OCI-LY1 (cell line): ENCODE data around the gene PLEK.

Source experiments
- H2AFZ ChIP-seq: fragments of 200-600 bp; sonication (generic), shearing (Covaris generic); 2 replicates; pipeline ENCODE4 v1.6.0; 2014; ENCODE audit warnings: antibody characterized with exemption, mild to moderate bottlenecking, low read length
- H3F3A ChIP-seq: fragments of 200-600 bp; sonication (generic), shearing (Covaris generic); 2 replicates; pipeline ENCODE4 v1.6.0; 2014; ENCODE audit warnings: mild to moderate bottlenecking, antibody characterized with exemption, low read length, moderate library complexity; ENCODE audit not compliant: insufficient read depth
- H3K27ac ChIP-seq: fragments of 200-600 bp; sonication (generic); 2 replicates; pipeline ENCODE4 v1.5.1; 2014; ENCODE audit warnings: low read length, mixed run types, mild to moderate bottlenecking, low read depth; ENCODE audit not compliant: poor library complexity, severe bottlenecking
- H3K27me3 ChIP-seq: fragments of 200-600 bp; sonication (generic); 2 replicates; pipeline ENCODE4 v1.6.0; 2014; ENCODE audit warnings: antibody characterized with exemption, mild to moderate bottlenecking, low read length, moderate library complexity; ENCODE audit not compliant: insufficient read depth
- H3K36me3 ChIP-seq: fragments of 200-600 bp; sonication (generic); 2 replicates; pipeline ENCODE4 v1.6.1; 2014; ENCODE audit warnings: mild to moderate bottlenecking, antibody characterized with exemption, low read length, moderate library complexity, mixed read lengths; ENCODE audit not compliant: insufficient read depth
- H3K4me1 ChIP-seq: fragments of 200-600 bp; sonication (generic); 2 replicates; pipeline ENCODE4 v1.5.1; 2014; ENCODE audit warnings: mild to moderate bottlenecking, low read length, moderate library complexity; ENCODE audit not compliant: insufficient read depth, severe bottlenecking
- H3K4me2 ChIP-seq: fragments of 200-600 bp; sonication (generic), shearing (Covaris generic); 2 replicates; pipeline ENCODE4 v1.6.1; 2014; ENCODE audit warnings: low read length
- H3K4me3 ChIP-seq: fragments of 200-600 bp; sonication (generic); 2 replicates; pipeline ENCODE4 v1.5.1; 2014; ENCODE audit warnings: low read length, low read depth, mild to moderate bottlenecking, mixed read lengths; ENCODE audit not compliant: poor library complexity, severe bottlenecking
- H3K79me2 ChIP-seq: fragments of 200-600 bp; shearing (Covaris generic); 2 replicates; pipeline ENCODE4 v1.6.1; 2016; ENCODE audit warnings: mixed run types, low read length, mixed read lengths; ENCODE audit not compliant: insufficient read depth
- H3K9ac ChIP-seq: fragments of 200-600 bp; sonication (generic), shearing (Covaris generic); 2 replicates; pipeline ENCODE4 v1.6.1; 2014; ENCODE audit warnings: mild to moderate bottlenecking, low read length, mixed read lengths
- H3K9me2 ChIP-seq: fragments of 200-600 bp; sonication (generic), shearing (Covaris generic); 2 replicates; pipeline ENCODE4 v1.6.1; 2014; ENCODE audit warnings: low read depth, mild to moderate bottlenecking, low read length, mixed read lengths
- H3K9me3 ChIP-seq: fragments of 200-600 bp; shearing (Covaris generic); 2 replicates; pipeline ENCODE4 v1.6.1; 2014; ENCODE audit warnings: low read length, mixed read lengths
- H4K20me1 ChIP-seq: fragments of 200-600 bp; sonication (generic), shearing (Covaris generic); 2 replicates; pipeline ENCODE4 v1.6.0; 2016; ENCODE audit warnings: mild to moderate bottlenecking, low read length; ENCODE audit not compliant: insufficient read depth
- EZH2 ChIP-seq: fragments of 200-600 bp; sonication (generic), shearing (Covaris generic); IDR thresholded peaks from 2 replicates; pipeline ENCODE4 v1.8.0; 2017; ENCODE audit warnings: borderline replicate concordance, mixed run types, mild to moderate bottlenecking, antibody characterized with exemption, low read length, moderate library complexity, mixed read lengths
- TF ChIP-seq, protein P1 (sequence below): fragments of 200-600 bp; sonication (generic), shearing (Covaris generic); IDR thresholded peaks from 2 replicates; pipeline ENCODE4 v1.5.1; 2017; ENCODE audit warnings: mild to moderate bottlenecking, antibody characterized with exemption, low read length, moderate library complexity, mixed read lengths

Gene PLEK

DNA sequence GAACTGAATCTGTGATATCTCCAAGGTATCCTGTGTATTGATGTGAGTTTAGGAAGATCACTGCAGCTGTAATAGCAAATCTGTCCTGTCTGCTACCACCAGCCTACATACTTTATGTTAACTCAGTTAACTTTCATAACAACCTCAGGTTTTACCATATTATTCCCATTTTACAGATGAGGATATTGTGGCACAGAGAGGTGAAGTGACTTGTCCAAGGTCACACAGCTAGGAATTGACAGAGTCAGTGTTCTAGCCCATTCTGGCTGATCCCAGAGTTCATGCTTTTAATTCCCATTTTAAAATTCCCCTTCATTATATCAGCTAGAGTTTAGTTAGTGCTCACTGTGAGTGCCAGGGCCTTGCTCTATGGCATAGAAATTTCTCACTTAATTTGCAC lies 49.4 kb downstream of the PLEK start:
- no peak overlapping the region for H3K4me3 ChIP-seq
- no peaks in the 10 kb centered on the region for H3K36me3 ChIP-seq
- H3K27me3 ChIP-seq: no peaks in the 10 kb centered on the region
- no peak overlapping the region for H3K27ac ChIP-seq
- TF ChIP-seq EZH2: no peak
- TF ChIP-seq, protein P1, sequence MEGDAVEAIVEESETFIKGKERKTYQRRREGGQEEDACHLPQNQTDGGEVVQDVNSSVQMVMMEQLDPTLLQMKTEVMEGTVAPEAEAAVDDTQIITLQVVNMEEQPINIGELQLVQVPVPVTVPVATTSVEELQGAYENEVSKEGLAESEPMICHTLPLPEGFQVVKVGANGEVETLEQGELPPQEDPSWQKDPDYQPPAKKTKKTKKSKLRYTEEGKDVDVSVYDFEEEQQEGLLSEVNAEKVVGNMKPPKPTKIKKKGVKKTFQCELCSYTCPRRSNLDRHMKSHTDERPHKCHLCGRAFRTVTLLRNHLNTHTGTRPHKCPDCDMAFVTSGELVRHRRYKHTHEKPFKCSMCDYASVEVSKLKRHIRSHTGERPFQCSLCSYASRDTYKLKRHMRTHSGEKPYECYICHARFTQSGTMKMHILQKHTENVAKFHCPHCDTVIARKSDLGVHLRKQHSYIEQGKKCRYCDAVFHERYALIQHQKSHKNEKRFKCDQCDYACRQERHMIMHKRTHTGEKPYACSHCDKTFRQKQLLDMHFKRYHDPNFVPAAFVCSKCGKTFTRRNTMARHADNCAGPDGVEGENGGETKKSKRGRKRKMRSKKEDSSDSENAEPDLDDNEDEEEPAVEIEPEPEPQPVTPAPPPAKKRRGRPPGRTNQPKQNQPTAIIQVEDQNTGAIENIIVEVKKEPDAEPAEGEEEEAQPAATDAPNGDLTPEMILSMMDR: no peak
- no peak overlapping the region for H2AFZ ChIP-seq
- H3F3A ChIP-seq: no peaks in the 10 kb centered on the region
- H3K4me1 ChIP-seq: peaks cover 38% of the 10 kb centered on the region
- no peaks in the 10 kb centered on the region for H3K9me2 ChIP-seq
- no peak overlapping the region for H3K4me2 ChIP-seq
- no peaks in the 10 kb centered on the region for H4K20me1 ChIP-seq
- 0 out of 2 replicates have a peak, but pooled peaks cover 3% of the 10 kb centered on the region for H3K9me3 ChIP-seq
- H3K79me2 ChIP-seq: no peaks in the 10 kb centered on the region
- no peak overlapping the region for H3K9ac ChIP-seq

DNA sequence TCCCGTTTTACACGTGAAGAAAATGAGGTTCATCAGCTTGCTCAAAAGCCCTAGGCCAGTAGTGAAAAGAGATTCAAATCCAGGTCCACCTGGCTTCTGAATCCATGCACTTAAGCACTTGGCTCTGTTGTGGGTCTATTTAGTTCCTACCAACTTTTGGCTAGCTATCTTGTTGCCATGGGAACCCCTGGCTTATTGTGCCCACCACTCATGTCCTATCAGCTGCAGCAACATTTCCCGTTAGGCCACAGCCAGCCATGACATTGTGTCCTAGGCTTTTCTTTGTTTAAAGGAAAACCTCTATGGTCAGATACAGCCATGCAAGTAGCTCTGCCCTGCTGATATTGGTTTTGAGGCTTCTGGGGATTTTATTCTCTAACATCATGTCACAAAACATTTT lies 49.8 kb downstream of the PLEK start:
- Histone ChIP-seq H4K20me1 (no peaks in the 10 kb centered on the region), H3K4me3 (no peak overlapping the region), H3K4me2 (no peak overlapping the region), H3K27ac (no peak overlapping the region), H3K9me3 (0 out of 2 replicates have a peak, but pooled peaks cover 3% of the 10 kb centered on the region), H3K9ac (no peak overlapping the region), H3K4me1 (peaks cover 38% of the 10 kb centered on the region), H3K27me3 (no peaks in the 10 kb centered on the region), H2AFZ (no peak overlapping the region), H3K9me2 (no peaks in the 10 kb centered on the region), H3F3A (no peaks in the 10 kb centered on the region), H3K36me3 (no peaks in the 10 kb centered on the region), H3K79me2 (no peaks in the 10 kb centered on the region)
- TF ChIP-seq, protein P1: no peak
- TF ChIP-seq EZH2: no peak

DNA sequence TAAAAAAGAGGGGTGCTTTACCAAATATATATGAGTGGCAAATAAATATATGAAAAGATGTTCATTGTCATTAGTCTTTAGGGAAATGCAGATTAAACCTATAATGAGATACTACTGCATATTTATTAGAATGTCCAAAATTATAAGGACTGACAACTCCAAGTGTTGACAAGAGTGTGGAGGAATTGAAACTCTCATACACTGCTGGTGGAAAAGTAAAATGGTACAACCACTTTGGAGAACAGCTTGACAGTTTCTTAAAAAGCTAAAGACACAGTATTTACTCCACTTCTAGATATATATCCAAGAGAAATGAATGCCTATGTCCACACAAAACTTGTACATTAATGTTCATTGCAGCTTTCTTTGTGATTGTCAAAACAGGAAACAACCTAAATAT lies 50.4 kb downstream of the PLEK start:
- H3K27ac ChIP-seq: no peak overlapping the region
- H3K4me1 ChIP-seq: peaks cover 38% of the 10 kb centered on the region
- no peaks in the 10 kb centered on the region for H3K27me3 ChIP-seq
- H3K9me3 ChIP-seq: 0 out of 2 replicates have a peak, but pooled peaks cover 3% of the 10 kb centered on the region
- H4K20me1 ChIP-seq: no peaks in the 10 kb centered on the region
- no peaks in the 10 kb centered on the region for H3F3A ChIP-seq
- no peak overlapping the region for H3K4me2 ChIP-seq
- no peak overlapping the region for H2AFZ ChIP-seq
- H3K9ac ChIP-seq: no peak overlapping the region
- no peak for TF ChIP-seq EZH2
- TF ChIP-seq, protein P1: no peak
- H3K4me3 ChIP-seq: no peak overlapping the region
- no peaks in the 10 kb centered on the region for H3K79me2 ChIP-seq
- H3K9me2 ChIP-seq: no peaks in the 10 kb centered on the region
- no peaks in the 10 kb centered on the region for H3K36me3 ChIP-seq
